Measurements from ENCODE around the gene FTCDNL1. TPM values are rescaled to one million over a fixed set of nuclear protein-coding genes. Genes with fewer than 3 reads are reported as not detected.
A peak's percentile ranks its signal among the peaks of the same experiment; 100 is the strongest.

FTCDNL1 gene
- 6.7 TPM for total RNA-seq

DNA sequence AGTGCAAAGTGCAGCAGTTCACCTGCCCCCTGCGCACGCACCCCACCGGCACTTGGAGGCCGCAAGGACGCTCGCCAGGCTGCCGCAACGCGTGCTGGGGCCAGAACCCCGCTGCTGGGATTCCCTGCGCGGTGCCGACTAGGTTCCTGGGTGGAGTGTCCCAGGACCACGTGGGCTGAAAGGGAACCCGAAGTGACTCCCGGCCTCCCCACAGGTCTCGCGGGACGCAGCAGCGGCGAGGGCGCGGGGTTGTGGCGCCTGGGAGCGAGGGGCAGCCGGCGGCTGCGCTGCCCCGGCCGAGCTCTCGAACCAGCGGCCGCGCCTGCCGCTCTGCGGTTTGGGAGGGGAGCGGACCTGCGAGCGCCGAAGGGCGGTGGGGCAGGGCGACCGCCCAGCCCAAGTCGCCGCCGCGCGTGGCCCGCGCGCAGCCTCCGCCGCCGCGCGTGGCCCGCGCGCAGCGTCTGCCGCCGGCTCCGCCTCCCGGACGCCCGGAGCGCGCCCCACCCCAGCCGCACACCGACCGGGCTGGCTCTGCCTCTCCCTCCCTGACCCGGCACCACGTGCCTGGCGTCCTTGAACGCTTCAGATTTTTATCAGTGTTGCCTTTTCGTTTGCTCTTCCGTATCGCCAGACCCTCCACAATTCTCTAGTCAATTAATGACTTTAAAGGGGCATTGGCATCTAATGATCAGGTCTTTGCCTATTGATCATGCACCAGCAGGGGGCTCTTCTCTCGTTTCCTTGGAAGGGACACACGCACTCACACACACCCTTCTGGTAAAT lies at the start of gene FTCDNL1:
FTCDNL1 (minus strand) TSS at position 475 of the 783 bp plus-strand sequence. CDS start 2,230 bp downstream, outside the sequence.
- peak; percentile 80 for DNase-seq

DNA sequence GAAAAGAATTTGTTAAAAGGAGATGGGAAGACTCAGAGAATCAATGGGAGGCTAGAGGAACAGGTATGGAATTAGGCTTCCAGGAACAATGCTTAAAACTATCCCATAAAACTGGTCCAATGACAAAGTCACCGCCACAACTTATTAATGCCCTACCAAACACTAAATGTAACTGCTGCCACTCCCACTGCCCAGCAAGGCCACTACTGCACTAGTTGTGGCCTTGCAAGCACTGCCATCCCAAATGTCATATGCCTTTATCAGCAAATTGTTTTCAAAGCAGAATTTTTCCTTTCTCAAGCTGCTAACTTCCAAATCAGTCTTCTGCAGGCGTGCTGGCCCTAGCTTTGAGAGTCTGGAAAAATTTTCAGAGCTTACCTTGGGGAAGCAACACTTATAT lies 45.6 kb upstream of the FTCDNL1 start:
- DNase-seq: no peak

DNA sequence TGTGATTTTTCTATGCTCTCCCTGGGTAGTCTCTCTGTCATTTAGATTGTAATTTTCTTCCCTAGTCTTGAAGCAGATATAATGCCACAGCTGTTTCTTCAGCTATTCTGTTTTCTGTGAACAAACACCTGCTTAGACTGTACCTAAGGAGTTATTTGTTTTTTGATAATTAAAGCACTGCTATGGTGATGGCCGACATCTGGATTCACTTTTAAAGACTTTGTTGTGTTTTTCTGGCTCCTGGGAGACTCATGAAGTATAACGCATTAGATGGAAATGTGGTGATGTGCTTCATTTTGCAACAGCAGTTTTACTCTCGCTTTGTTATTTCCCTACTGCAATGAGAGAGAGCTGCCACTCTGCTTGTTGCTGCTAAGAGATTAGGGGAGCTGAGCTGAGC lies 44.4 kb upstream of the FTCDNL1 start:
- peak; percentile 59 for DNase-seq

- no peak for DNase-seq
Observed at GRCh38 chr2:199883474-199884212, 32.7 kb upstream of the FTCDNL1 start.

DNA sequence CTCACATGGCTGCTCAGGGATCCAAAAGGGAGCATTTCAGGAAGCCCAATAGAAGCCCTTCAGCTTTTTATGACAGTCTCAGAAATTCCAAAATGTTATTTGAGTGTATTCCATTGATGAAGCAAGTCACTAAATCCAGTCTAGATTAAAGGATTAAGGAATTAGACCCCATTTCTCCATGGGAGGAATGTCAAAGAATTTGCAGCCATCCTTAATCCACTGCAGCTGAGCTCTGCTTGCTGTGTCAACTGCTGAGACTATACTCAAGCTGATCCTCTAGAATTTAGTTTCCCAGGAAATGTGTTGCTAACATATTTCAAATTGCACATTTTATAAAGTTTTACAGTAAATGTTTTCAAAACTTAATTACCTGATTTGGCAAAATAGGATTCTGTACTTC lies 31.7 kb upstream of the FTCDNL1 start:
- DNase-seq: no peak

GRCh38 chr2:199875400-199875799 lies 24.4 kb upstream of the FTCDNL1 start:
- DNase-seq: no peak

GRCh38 chr2:199874209-199874608 lies 23.2 kb upstream of the FTCDNL1 start:
- no peak for DNase-seq

DNA sequence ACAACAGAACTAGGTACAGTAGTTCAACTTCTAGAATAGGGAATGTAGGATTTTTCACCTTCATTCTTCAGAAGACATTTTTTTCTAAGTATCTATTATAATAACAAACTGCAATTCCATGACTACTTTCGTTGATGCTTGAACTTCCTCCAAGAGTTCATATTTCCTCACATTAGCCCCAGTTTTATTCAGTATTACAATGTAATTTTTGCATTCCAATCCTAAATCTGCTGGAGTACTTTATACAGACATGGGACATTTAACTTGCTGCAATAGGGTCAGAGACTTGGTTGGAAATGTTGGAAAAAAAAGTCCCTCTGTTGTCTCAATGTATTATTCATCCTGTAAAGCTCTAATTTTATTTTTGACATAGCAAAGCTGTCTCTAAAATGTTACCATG lies 19.6 kb upstream of the FTCDNL1 start:
- no peak for DNase-seq

DNA sequence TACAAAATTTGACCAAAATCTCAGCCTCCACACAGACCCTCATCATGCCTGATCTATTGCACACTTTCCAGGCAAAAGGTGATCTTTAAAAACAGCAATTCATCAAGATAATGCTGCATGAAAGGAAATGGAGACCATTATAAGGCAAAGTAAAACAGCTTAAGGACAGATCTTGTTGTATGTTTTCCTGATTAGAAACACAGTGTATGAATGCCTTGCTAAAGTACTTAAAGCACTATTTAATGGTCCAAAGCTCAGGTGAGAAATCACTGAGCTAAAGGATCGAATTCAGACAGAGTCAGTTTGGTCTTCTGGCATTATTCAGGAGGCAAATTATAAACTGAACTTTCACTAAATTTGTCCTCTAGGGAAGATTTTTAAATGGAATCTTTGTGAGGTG lies 18.7 kb upstream of the FTCDNL1 start:
- no peak for DNase-seq

- no peak for DNase-seq
Observed at GRCh38 chr2:199869227-199869541, 18.2 kb upstream of the FTCDNL1 start.

DNA sequence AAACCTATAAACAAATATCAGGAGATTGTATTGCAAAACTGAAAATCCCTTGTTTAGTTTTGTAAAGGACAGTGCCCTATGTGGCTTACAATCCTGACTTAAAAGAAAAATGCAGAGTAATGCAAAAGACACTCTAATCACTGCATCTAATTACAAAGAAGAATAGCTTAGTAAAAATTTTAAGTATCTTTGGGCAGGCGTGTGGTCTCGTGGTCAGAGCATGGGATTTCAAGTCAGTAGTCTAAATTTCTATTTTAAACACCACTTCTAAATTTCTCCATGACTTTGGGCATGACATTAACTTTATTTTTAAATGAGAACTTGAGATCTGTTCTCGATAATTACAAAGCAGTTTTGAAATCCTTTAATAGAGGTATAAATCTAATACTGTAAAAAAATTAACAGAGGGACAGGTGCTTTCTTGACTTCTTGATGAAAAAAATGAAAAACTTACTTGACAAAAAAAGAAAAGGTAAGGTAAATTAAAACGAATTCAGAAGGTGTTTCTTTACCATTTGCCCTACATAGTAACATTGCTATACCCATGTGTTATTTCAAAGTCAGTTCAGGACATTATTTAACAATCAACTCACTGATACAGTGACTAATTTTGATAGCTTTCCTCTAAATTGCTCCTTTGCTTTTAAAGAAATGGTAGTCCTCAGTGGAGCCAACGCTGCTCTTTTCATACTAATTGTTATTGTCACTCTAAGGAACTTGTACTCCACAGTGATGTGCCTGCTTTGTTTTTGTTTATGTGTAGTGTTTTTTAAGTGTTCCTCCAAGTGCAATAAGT lies 17.6 kb upstream of the FTCDNL1 start:
- DNase-seq: no peak

DNA sequence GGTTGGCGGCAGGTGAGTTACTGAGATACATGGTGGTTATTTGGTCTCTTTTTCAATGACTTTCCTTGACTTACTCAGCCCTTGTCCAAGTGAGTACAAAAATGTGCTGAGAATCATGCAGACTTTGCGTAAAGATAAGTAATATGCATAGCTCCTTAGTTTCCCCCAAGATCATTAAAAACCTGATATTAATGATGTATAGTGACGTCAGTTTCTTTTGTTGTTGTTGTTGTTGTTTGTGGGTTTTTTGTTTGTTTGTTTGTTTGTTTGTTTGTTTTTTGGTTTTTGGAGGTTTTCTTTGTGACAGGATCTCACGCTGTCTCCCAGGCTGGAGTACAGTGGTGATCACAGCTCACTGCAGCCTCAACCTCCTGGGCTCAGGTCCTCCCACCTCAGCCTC lies 14.9 kb upstream of the FTCDNL1 start:
- DNase-seq: no peak

- DNase-seq: no peak
Observed at GRCh38 chr2:199862788-199863187, 11.8 kb upstream of the FTCDNL1 start.

GRCh38 chr2:199861132-199861774 lies 10.3 kb upstream of the FTCDNL1 start:
- DNase-seq: peak; percentile 54

GRCh38 chr2:199855812-199856211 lies 4.8 kb upstream of the FTCDNL1 start:
- no peak for DNase-seq

- no peak for DNase-seq
Observed at GRCh38 chr2:199851883-199852282, 891 bp upstream of the FTCDNL1 start.

GRCh38 chr2:199851501-199851810 lies 464 bp upstream of the FTCDNL1 start:
- DNase-seq: no peak

DNA sequence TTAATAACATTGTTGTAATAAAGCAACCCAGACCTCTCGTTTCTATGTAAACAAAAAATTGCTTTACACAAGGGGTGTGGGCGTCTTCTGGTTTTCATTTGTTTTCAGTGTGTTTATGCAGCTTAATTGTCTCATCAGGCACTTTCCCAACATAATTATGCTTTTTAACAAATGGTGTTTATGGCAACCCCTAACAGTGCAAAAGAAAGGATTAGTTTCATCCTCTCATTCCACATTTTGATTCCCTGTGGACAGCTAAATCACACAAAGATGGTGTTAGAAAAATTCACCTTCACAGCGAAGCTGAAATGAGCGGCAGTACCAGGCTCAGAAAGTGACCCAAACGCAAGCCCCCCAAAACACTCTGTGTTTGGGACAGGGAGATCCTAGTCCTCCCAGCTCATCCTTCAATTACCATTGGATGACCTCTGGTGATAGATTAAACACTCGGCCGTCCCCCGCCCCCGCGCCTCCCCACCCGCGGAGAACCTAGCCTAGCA lies 724 bp downstream of the FTCDNL1 start:
- DNase-seq: peak; percentile 49

GRCh38 chr2:199848389-199849130 lies 2.4 kb downstream of the FTCDNL1 start:
- DNase-seq: no peak

DNA sequence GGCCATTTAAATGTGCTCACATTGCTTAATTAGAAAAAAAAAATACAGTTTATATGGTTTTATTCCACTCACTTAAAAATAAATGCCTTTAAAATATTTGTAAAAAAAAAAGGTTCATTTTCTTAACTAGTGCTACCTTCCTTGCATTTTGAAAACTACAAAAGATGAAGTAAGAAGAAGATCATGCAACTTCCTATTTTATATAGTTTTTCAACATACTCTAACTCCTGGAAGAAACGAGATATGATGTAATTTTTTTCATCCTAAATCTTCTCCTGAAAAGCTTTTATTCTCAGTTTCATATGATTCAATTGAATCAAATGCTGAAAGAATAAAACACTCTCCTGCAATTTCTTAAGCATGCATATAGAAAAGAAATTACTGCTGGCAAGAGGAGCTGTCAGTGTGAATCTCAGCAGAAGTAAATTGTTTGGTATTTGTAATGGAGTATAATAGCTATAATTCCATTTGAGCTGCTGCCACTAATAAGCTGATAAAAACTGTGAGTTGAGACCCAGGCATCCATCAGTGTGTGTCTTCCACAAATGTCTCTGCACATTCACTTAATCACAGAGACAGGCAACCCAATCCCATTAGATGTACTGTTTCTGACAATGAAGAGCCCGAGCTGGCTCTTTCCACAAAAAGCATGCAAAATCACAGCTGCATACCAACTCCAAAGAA lies 3.7 kb downstream of the FTCDNL1 start:
- DNase-seq: no peak

Measured in tongue (tissue), 2 donors.